Gastrocnemius medialis (tissue), 4 donors: ENCODE data around the gene LAMB1.

Experiments
- CTCF ChIP-seq, 5 experiments: fragments of 450-650 bp in 3 of 5; fragments of 200-600 bp in 2 of 5; sonication (generic) in 2 of 5; IDR thresholded peaks in 4 of 5; conservative IDR thresholded peaks in 1 of 5; 1 replicate in 4 of 5; 2 replicates in 1 of 5; pipeline ENCODE4 v1.5.1; 2016 to 2019; ENCODE audit warnings: antibody characterized with exemption in 5 of 5, mild to moderate bottlenecking in 3 of 5, moderate library complexity in 3 of 5
- POLR2A ChIP-seq, 2 donors: fragments of 450-650 bp; IDR thresholded peaks; one replicate each; pipeline ENCODE4 v1.6.1; 2017; ENCODE audit warnings: antibody characterized with exemption in 2 of 2, mild to moderate bottlenecking in 2 of 2, moderate library complexity in 2 of 2

- no peak for TF ChIP-seq CTCF (IDR thresholded peaks at IDR 0.05 in 4 of 5, conservative IDR thresholded peaks at IDR 0.05 in 1 of 5)
- no peak for TF ChIP-seq POLR2A (IDR thresholded peaks at IDR 0.05)
These were observed 51.7 kb downstream of the LAMB1 start for GRCh38 chr7:107951172-107951787.
